T-cell (primary cell): ENCODE measurements around the gene PARVA. TPM values are rescaled to one million over a fixed set of nuclear protein-coding genes. Genes with fewer than 3 reads are reported as not detected.
"Not testable (repeated sequence)": the region's sequence is repeated elsewhere in the genome, so short reads cannot be mapped to it uniquely, and the experiment has no call there.

Experiments
- ATAC-seq, 4 experiments: fragments of 200-7000 bp in 3 of 4; fragments of 150-1000 bp in 1 of 4; cut with Tn5 transposase; replicated peaks in 1 of 4; 1 replicate in 3 of 4; 2 replicates in 1 of 4; pipeline ENCODE4 v1.10.0; 2021; ENCODE audit warnings: moderate library complexity in 3 of 4, mild to moderate bottlenecking in 2 of 4, moderate number of reproducible peaks in 1 of 4
- CTCF ChIA-PET, 2 donors: fragments of 300-600 bp; sonication (Branson Sonifier 250); formaldehyde crosslinking; loops; one replicate each; lab custom pipeline; 2022; ENCODE audit warnings: antibody characterized with exemption in 2 of 2; lab: Charles Lee
- POLR2A ChIA-PET, 2 donors: fragments of 300-600 bp; sonication (Branson Sonifier 250); formaldehyde crosslinking; loops; one replicate each; lab custom pipeline; 2022; ENCODE audit warnings: antibody characterized with exemption in 2 of 2; lab: Charles Lee
- DNase-seq, 35 experiments: peaks; one replicate each; pipeline versions ENCODE4 v3.0.0 to v3.0.0-alpha.2; 2013 to 2023
- H3K27ac ChIP-seq: one replicate; pipeline ENCODE4 v1.5.1; 2013; ENCODE audit warnings: low read length
- H3K27me3 ChIP-seq, 2 experiments: replicated peaks in 1 of 2; 1 replicate in 1 of 2; 2 replicates in 1 of 2; pipeline versions ENCODE4 v1.6.1 to v1.7.0; 2013; ENCODE audit warnings: low read length in 1 of 2, mixed read lengths in 1 of 2; ENCODE audit not compliant: control insufficient read depth in 2 of 2, insufficient read depth in 2 of 2; ENCODE audit errors: extremely low read depth in 1 of 2
- H3K36me3 ChIP-seq, 2 donors: 1 replicate in 1 of 2; 2 replicates in 1 of 2; pipeline versions ENCODE4 v1.6.1 to v1.7.0; 2013; ENCODE audit warnings: low read length in 1 of 2; ENCODE audit not compliant: control insufficient read depth in 2 of 2, insufficient read depth in 1 of 2; ENCODE audit errors: extremely low read depth in 1 of 2
- H3K4me1 ChIP-seq, 2 experiments: 1 replicate in 1 of 2; 2 replicates in 1 of 2; pipeline versions ENCODE4 v1.6.1 to v1.7.0; 2013; ENCODE audit warnings: low read length in 2 of 2, mixed read lengths in 1 of 2; ENCODE audit not compliant: insufficient read depth in 2 of 2, control insufficient read depth in 1 of 2; ENCODE audit errors: extremely low read depth in 1 of 2
- H3K4me3 ChIP-seq, 2 donors: 1 replicate in 1 of 2; 2 replicates in 1 of 2; pipeline versions ENCODE4 v1.5.1 to v1.7.0; 2013; ENCODE audit warnings: mild to moderate bottlenecking in 2 of 2, low read length in 1 of 2, moderate library complexity in 1 of 2; ENCODE audit not compliant: control insufficient read depth in 1 of 2; ENCODE audit errors: extremely low read depth in 1 of 2
- H3K9me3 ChIP-seq: 2 replicates; pipeline ENCODE4 v1.7.0; 2013
- H3K27ac Mint-ChIP-seq, 2 donors: one replicate each; pipeline ENCODE4 v1.8.0; 2020 to 2021; ENCODE audit warnings: mild to moderate bottlenecking in 2 of 2, mixed read lengths in 2 of 2
- H3K27me3 Mint-ChIP-seq, 2 donors: one replicate each; pipeline ENCODE4 v1.8.0; 2021 to 2022; ENCODE audit warnings: mixed read lengths in 2 of 2
- H3K36me3 Mint-ChIP-seq: one replicate; pipeline ENCODE4 v1.8.0; 2021; ENCODE audit warnings: mixed read lengths
- H3K4me1 Mint-ChIP-seq, 3 donors: one replicate each; pipeline ENCODE4 v1.8.0; 2020 to 2022; ENCODE audit warnings: mixed read lengths in 3 of 3, mild to moderate bottlenecking in 1 of 3
- H3K4me3 Mint-ChIP-seq, 3 donors: one replicate each; pipeline ENCODE4 v1.8.0; 2020 to 2022; ENCODE audit warnings: mild to moderate bottlenecking in 3 of 3, mixed read lengths in 3 of 3, moderate library complexity in 3 of 3
- H3K9me3 Mint-ChIP-seq, 3 donors: one replicate each; pipeline ENCODE4 v1.8.0; 2020 to 2022; ENCODE audit warnings: mixed read lengths in 3 of 3
- WGBS: methylation state at CpG from one replicate; pipeline ENCODE4 v1.1.5; 2013; ENCODE audit warnings: missing lambda C conversion rate; ENCODE audit not compliant: insufficient coverage; 5-methylcytosine and 5-hydroxymethylcytosine counted together
- total RNA-seq, 35 experiments: library from RNA in 6 of 35; stranded (reverse) in 6 of 35; fragments of 120-200 nt in 1 of 35; gene quantifications; one replicate each; pipeline versions ENCODE4 v1.2.1 to v1.2.4 and lab custom pipeline; 2013 to 2026

The PARVA gene
- total RNA-seq, 5 donors from 2014 or later (not counting 1 experiment from before 2014, with no cell fraction given), result 0.41 to 0.93 (median 0.75) TPM

- H3K27ac Mint-ChIP-seq, result no peak overlapping the region
- H3K9me3 Mint-ChIP-seq, result no peaks in the 10 kb centered on the region
- no peak for DNase-seq
- ATAC-seq, result no peak
- Histone ChIP-seq H3K9me3 (no peaks in the 10 kb centered on the region), H3K4me3 (no peak overlapping the region), H3K27ac (no peak overlapping the region), H3K4me1 (no peaks in the 10 kb centered on the region), H3K27me3 (peaks cover 0 to 8% of the 10 kb centered on the region in 2 experiments), H3K36me3 (no peaks in the 10 kb centered on the region)
- H3K4me3 Mint-ChIP-seq, result no peak overlapping the region
- no peaks in the 10 kb centered on the region for H3K36me3 Mint-ChIP-seq
- ChIA-PET POLR2A (no interaction called here), CTCF (interaction anchor here in 1 of 2 donors (0.5 to 0.6 kb wide), 2 partner anchors 28 to 785 kb away, joined by 3 to 5 read pairs; no protein-coding TSS in a partner anchor)
- 80% methylated on average over 3 of the region's 4 CpGs for WGBS
- H3K4me1 Mint-ChIP-seq, result no peaks in the 10 kb centered on the region
- H3K27me3 Mint-ChIP-seq, result no peaks in the 10 kb centered on the region
Observed at GRCh38 chr11:12517741-12518140, 140.4 kb downstream of the PARVA start.

GRCh38 chr11:12518606-12519385 is 141.4 kb downstream of the PARVA start:
- no peaks in the 10 kb centered on the region for H3K27me3 Mint-ChIP-seq
- DNase-seq (no peak), ATAC-seq (no peak)
- Histone ChIP-seq H3K9me3 (no peaks in the 10 kb centered on the region), H3K4me3 (no peak overlapping the region), H3K4me1 (no peaks in the 10 kb centered on the region), H3K27me3 (peaks cover 0 to 3% of the 10 kb centered on the region in 2 experiments), H3K27ac (no peak overlapping the region), H3K36me3 (no peaks in the 10 kb centered on the region)
- ChIA-PET POLR2A (no interaction called here), CTCF (no interaction called here)
- no peaks in the 10 kb centered on the region for H3K36me3 Mint-ChIP-seq
- 90% methylated on average over 8 of the region's 15 CpGs for WGBS
- H3K4me1 Mint-ChIP-seq, result no peaks in the 10 kb centered on the region
- no peak overlapping the region for H3K27ac Mint-ChIP-seq
- H3K4me3 Mint-ChIP-seq, result no peak overlapping the region
- no peaks in the 10 kb centered on the region for H3K9me3 Mint-ChIP-seq

- CTCF ChIA-PET, result interaction anchor here in 1 of 2 donors (0.9 kb wide), 1 partner anchor 172 kb away, joined by 3 read pairs; no protein-coding TSS in a partner anchor
- Mint-ChIP-seq H3K9me3 (no peaks in the 10 kb centered on the region), H3K4me3 (no peak overlapping the region), H3K4me1 (no peaks in the 10 kb centered on the region), H3K27ac (no peak overlapping the region), H3K36me3 (no peaks in the 10 kb centered on the region), H3K27me3 (no peaks in the 10 kb centered on the region)
- H3K27me3 ChIP-seq, result peaks cover 0 to 3% of the 10 kb centered on the region in 2 experiments
- H3K4me3 ChIP-seq, result no peak overlapping the region
- no peaks in the 10 kb centered on the region for H3K36me3 ChIP-seq
- POLR2A ChIA-PET, result no interaction called here
- no peaks in the 10 kb centered on the region for H3K4me1 ChIP-seq
- H3K9me3 ChIP-seq, result no peaks in the 10 kb centered on the region
- 58% methylated on average over 3 of the region's 3 CpGs for WGBS
- no peak overlapping the region for H3K27ac ChIP-seq
- DNase-seq (no peak), ATAC-seq (no peak)
Observed at GRCh38 chr11:12520054-12520453, 142.7 kb downstream of the PARVA start.

GRCh38 chr11:12520576-12520975 is 143.2 kb downstream of the PARVA start:
- H3K9me3 ChIP-seq, ATAC-seq, H3K27me3 Mint-ChIP-seq, H3K36me3 Mint-ChIP-seq, H3K27ac ChIP-seq, H3K9me3 Mint-ChIP-seq, H3K4me1 ChIP-seq, H3K36me3 ChIP-seq, H3K4me3 Mint-ChIP-seq, H3K27ac Mint-ChIP-seq, H3K4me3 ChIP-seq, DNase-seq, H3K27me3 ChIP-seq, POLR2A ChIA-PET, H3K4me1 Mint-ChIP-seq: not testable (repeated sequence)
- CTCF ChIA-PET, result interaction anchor here in 1 of 2 donors (0.9 kb wide), 1 partner anchor 172 kb away, joined by 3 read pairs; no protein-coding TSS in a partner anchor
- WGBS, result 51% methylated on average over 3 of the region's 6 CpGs

GRCh38 chr11:12523180-12523924 is 146.0 kb downstream of the PARVA start:
- no peaks in the 10 kb centered on the region for H3K27me3 Mint-ChIP-seq
- H3K36me3 Mint-ChIP-seq, result no peaks in the 10 kb centered on the region
- H3K27ac Mint-ChIP-seq, result no peak overlapping the region

GRCh38 chr11:12524865-12525264 is 147.5 kb downstream of the PARVA start:
- no peaks in the 10 kb centered on the region for H3K4me1 Mint-ChIP-seq
- no peak overlapping the region for H3K4me3 Mint-ChIP-seq
- CTCF ChIA-PET, result no interaction called here
- no peaks in the 10 kb centered on the region for H3K27me3 ChIP-seq
- H3K9me3 ChIP-seq, result no peaks in the 10 kb centered on the region
- H3K36me3 Mint-ChIP-seq, result no peaks in the 10 kb centered on the region
- POLR2A ChIA-PET, result no interaction called here
- H3K27ac Mint-ChIP-seq, result no peak overlapping the region
- H3K27ac ChIP-seq, result no peak overlapping the region
- H3K36me3 ChIP-seq, result no peaks in the 10 kb centered on the region
- ATAC-seq (no peak), DNase-seq (no peak)
- no peak overlapping the region for H3K4me3 ChIP-seq
- 76% methylated on average over 5 of the region's 5 CpGs for WGBS
- H3K4me1 ChIP-seq, result no peaks in the 10 kb centered on the region
- no peaks in the 10 kb centered on the region for H3K27me3 Mint-ChIP-seq
- H3K9me3 Mint-ChIP-seq, result no peaks in the 10 kb centered on the region

More at GRCh38 chr11:12523180-12523924, 146.0 kb downstream of the PARVA start:
- Mint-ChIP-seq H3K4me1 (no peaks in the 10 kb centered on the region), H3K4me3 (no peak overlapping the region), H3K9me3 (no peaks in the 10 kb centered on the region)
- H3K4me1 ChIP-seq, result no peaks in the 10 kb centered on the region
- H3K36me3 ChIP-seq, result no peaks in the 10 kb centered on the region
- POLR2A ChIA-PET, result no interaction called here
- no peaks in the 10 kb centered on the region for H3K9me3 ChIP-seq
- no peak for ATAC-seq
- WGBS, result 87% methylated on average over 4 of the region's 9 CpGs
- H3K4me3 ChIP-seq, result no peak overlapping the region
- H3K27ac ChIP-seq, result no peak overlapping the region
- no peak for DNase-seq
- H3K27me3 ChIP-seq, result no peaks in the 10 kb centered on the region
- CTCF ChIA-PET, result interaction anchor here in 1 of 2 donors (0.6 kb wide), 1 partner anchor 10 kb away, joined by 3 read pairs; no protein-coding TSS in a partner anchor
